GM18951 (cell line): ENCODE measurements around the gene HPD.
A peak's percentile ranks its signal among the peaks of the same experiment; 100 is the strongest.

Source experiments
- POLR2A ChIP-seq: IDR thresholded peaks from 4 replicates; pipeline ENCODE4 v1.6.1; 2011; ENCODE audit warnings: mild to moderate bottlenecking; ENCODE audit not compliant: insufficient read length, insufficient read depth; ENCODE audit errors: extremely low read depth
- in situ Hi-C: fragments of 300-500 bp; cut with MboI; formaldehyde crosslinking; loops from one replicate; pipeline ENCODE4 v1.12.0; 2022; ENCODE audit warnings: low sequenced_read_pairs, mixed read lengths, inconsistent platforms; ENCODE audit not compliant: unreplicated experiment

The HPD gene

GRCh38 chr12:121849211-121849610, 9.4 kb downstream of the HPD start:
- in situ Hi-C loops: no loop called here
- TF ChIP-seq POLR2A: no peak

- in situ Hi-C loops: no loop called here
- TF ChIP-seq POLR2A: no peak
Observed at GRCh38 chr12:121845701-121846100, 13.0 kb downstream of the HPD start.

- TF ChIP-seq POLR2A: no peak
- in situ Hi-C loops: no loop called here
Observed at GRCh38 chr12:121843236-121843982, 15.2 kb downstream of the HPD start.

GRCh38 chr12:121839993-121840761, 18.5 kb downstream of the HPD start:
- no peak for TF ChIP-seq POLR2A
- in situ Hi-C loops: no loop called here

GRCh38 chr12:121839106-121839992, 19.3 kb downstream of the HPD start:
- in situ Hi-C loops: no loop called here
- TF ChIP-seq POLR2A: peak; percentile 68

GRCh38 chr12:121838126-121838525, 20.5 kb downstream of the HPD start:
- in situ Hi-C loops: no loop called here
- TF ChIP-seq POLR2A: no peak

- no peak for TF ChIP-seq POLR2A
- in situ Hi-C loops: no loop called here
Observed at GRCh38 chr12:121837680-121838079, 21.0 kb downstream of the HPD start.

GRCh38 chr12:121831571-121832245, 27.0 kb downstream of the HPD start:
- no peak for TF ChIP-seq POLR2A
- in situ Hi-C loops: no loop called here

- in situ Hi-C loops: no loop called here
- no peak for TF ChIP-seq POLR2A
Observed at GRCh38 chr12:121830588-121831265, 27.9 kb downstream of the HPD start.

GRCh38 chr12:121830134-121830533, 28.5 kb downstream of the HPD start:
- in situ Hi-C loops: no loop called here

GRCh38 chr12:121829250-121829918, 29.3 kb downstream of the HPD start:
- in situ Hi-C loops: no loop called here
- TF ChIP-seq POLR2A: no peak

More at GRCh38 chr12:121830134-121830533, 28.5 kb downstream of the HPD start:
- TF ChIP-seq POLR2A: no peak

- no peak for TF ChIP-seq POLR2A
- in situ Hi-C loops: no loop called here
Observed at GRCh38 chr12:121828826-121829225, 29.8 kb downstream of the HPD start.

GRCh38 chr12:121828306-121828705, 30.4 kb downstream of the HPD start:
- in situ Hi-C loops: no loop called here
- TF ChIP-seq POLR2A: no peak
